KMS-11 (cell line): ENCODE data around the gene TMEM217.

Experiments used
- H2AFZ ChIP-seq: fragments of 200-600 bp; sonication (generic); 2 replicates; pipeline ENCODE4 v1.6.1; 2016; ENCODE audit warnings: antibody characterized with exemption, mixed run types, low read depth
- H3K27ac ChIP-seq: fragments of 200-600 bp; sonication (generic); 2 replicates; pipeline ENCODE4 v1.6.1; 2016; ENCODE audit warnings: mild to moderate bottlenecking, mixed run types
- H3K27me3 ChIP-seq: fragments of 200-600 bp; sonication (generic); 2 replicates; pipeline ENCODE4 v1.6.1; 2017; ENCODE audit warnings: mild to moderate bottlenecking, low read depth, mixed run types, moderate library complexity; ENCODE audit not compliant: insufficient read depth
- H3K36me3 ChIP-seq: fragments of 200-600 bp; sonication (generic); 2 replicates; pipeline ENCODE4 v1.6.1; 2017; ENCODE audit warnings: mild to moderate bottlenecking, mixed run types; ENCODE audit not compliant: insufficient read depth
- H3K4me1 ChIP-seq: fragments of 200-600 bp; sonication (generic); 2 replicates; pipeline ENCODE4 v1.6.1; 2016; ENCODE audit warnings: mild to moderate bottlenecking, low read depth, mixed run types; ENCODE audit not compliant: poor library complexity, severe bottlenecking
- H3K4me2 ChIP-seq: fragments of 200-600 bp; sonication (generic); 2 replicates; pipeline ENCODE4 v1.7.0; 2016; ENCODE audit warnings: mild to moderate bottlenecking, mixed run types
- H3K4me3 ChIP-seq: fragments of 200-600 bp; sonication (generic); IDR thresholded peaks from 2 replicates; pipeline ENCODE4 v1.6.1; 2017; ENCODE audit warnings: low read depth, low read length, mixed read lengths; ENCODE audit not compliant: insufficient read depth
- H3K79me2 ChIP-seq: fragments of 200-600 bp; sonication (generic); 2 replicates; pipeline ENCODE4 v1.6.1; 2016; ENCODE audit warnings: low read depth, mixed run types; ENCODE audit not compliant: insufficient read depth
- H3K9ac ChIP-seq: fragments of 200-600 bp; sonication (generic); 2 replicates; pipeline ENCODE4 v1.6.1; 2016; ENCODE audit warnings: mild to moderate bottlenecking, mixed run types
- H4K20me1 ChIP-seq: fragments of 200-600 bp; sonication (generic); 2 replicates; pipeline ENCODE4 v1.6.1; 2016; ENCODE audit warnings: mild to moderate bottlenecking, mixed run types; ENCODE audit not compliant: insufficient read depth
- TF ChIP-seq, protein P1 (sequence below): fragments of 200-600 bp; sonication (generic); conservative IDR thresholded peaks from 2 replicates; pipeline ENCODE4 v1.6.1; 2017; ENCODE audit warnings: low read depth, mild to moderate bottlenecking, antibody characterized with exemption, low read length, moderate library complexity, mixed read lengths

TMEM217 gene

DNA sequence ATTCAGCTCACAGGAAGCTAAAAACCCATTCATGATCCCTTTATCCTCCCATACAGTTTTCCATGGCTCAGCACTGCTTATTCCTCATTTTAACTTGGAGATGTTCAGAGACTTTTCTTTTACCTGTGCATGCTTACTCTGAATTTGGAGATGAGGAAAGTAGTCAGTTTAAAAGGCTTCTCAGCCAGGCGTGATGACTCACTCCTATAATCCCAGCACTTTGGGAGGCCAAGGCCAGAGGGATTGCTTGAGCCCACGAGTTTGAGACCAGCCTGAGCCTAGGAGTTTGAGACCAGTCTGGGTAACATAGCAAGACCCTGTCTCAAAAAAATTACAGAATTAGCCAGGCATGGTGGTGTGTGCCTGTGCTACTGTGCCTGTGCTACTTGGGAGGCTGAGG, 30.3 kb upstream of the TMEM217 start:
- no peak overlapping the region for H2AFZ ChIP-seq
- H3K4me2 ChIP-seq, result no peak overlapping the region
- H4K20me1 ChIP-seq, result no peaks in the 10 kb centered on the region
- no peak overlapping the region for H3K4me3 ChIP-seq
- no peak overlapping the region for H3K27ac ChIP-seq
- H3K27me3 ChIP-seq, result no peaks in the 10 kb centered on the region
- H3K36me3 ChIP-seq, result 0 out of 2 replicates have a peak, but pooled peaks cover 3% of the 10 kb centered on the region
- no peak overlapping the region for H3K9ac ChIP-seq
- no peaks in the 10 kb centered on the region for H3K79me2 ChIP-seq
- H3K4me1 ChIP-seq, result peaks cover 8% of the 10 kb centered on the region
- TF ChIP-seq, protein P1, sequence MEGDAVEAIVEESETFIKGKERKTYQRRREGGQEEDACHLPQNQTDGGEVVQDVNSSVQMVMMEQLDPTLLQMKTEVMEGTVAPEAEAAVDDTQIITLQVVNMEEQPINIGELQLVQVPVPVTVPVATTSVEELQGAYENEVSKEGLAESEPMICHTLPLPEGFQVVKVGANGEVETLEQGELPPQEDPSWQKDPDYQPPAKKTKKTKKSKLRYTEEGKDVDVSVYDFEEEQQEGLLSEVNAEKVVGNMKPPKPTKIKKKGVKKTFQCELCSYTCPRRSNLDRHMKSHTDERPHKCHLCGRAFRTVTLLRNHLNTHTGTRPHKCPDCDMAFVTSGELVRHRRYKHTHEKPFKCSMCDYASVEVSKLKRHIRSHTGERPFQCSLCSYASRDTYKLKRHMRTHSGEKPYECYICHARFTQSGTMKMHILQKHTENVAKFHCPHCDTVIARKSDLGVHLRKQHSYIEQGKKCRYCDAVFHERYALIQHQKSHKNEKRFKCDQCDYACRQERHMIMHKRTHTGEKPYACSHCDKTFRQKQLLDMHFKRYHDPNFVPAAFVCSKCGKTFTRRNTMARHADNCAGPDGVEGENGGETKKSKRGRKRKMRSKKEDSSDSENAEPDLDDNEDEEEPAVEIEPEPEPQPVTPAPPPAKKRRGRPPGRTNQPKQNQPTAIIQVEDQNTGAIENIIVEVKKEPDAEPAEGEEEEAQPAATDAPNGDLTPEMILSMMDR, result no peak

DNA sequence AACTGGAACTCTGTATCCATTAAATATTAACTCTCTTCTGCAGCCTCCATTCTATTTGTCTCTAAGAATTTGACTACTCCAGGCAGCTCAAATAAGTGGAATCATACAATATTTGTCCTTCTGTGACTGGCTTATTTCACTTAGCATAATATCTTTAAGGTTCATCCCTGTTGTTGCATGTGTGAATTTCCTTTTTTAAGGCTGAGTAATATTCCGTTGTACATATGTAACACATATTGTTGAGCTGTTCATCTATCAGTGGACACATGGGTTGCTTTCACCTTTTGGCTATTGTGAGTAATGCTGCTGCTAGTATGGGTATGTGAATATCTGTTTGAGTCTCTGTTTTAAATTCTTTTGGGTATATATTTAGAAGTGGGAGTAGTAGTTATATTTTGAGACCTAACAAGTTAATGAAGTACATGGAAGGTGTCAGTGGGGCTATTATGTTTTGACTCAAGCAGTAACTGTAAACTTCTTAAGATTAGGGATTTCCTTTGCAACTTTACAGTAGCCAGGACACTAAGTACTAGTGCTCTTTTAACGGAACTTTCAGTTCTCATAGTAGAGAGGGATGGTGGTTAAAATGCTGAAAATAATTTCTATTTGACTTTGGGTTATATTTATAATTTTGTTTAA, 29.7 kb upstream of the TMEM217 start:
- Histone ChIP-seq H3K79me2 (no peaks in the 10 kb centered on the region), H3K4me1 (peaks cover 8% of the 10 kb centered on the region), H3K4me2 (no peak overlapping the region), H3K4me3 (no peak overlapping the region), H3K36me3 (0 out of 2 replicates have a peak, but pooled peaks cover 3% of the 10 kb centered on the region), H3K9ac (no peak overlapping the region), H3K27ac (no peak overlapping the region), H2AFZ (no peak overlapping the region), H3K27me3 (no peaks in the 10 kb centered on the region), H4K20me1 (no peaks in the 10 kb centered on the region)
- TF ChIP-seq, protein P1, result no peak

DNA sequence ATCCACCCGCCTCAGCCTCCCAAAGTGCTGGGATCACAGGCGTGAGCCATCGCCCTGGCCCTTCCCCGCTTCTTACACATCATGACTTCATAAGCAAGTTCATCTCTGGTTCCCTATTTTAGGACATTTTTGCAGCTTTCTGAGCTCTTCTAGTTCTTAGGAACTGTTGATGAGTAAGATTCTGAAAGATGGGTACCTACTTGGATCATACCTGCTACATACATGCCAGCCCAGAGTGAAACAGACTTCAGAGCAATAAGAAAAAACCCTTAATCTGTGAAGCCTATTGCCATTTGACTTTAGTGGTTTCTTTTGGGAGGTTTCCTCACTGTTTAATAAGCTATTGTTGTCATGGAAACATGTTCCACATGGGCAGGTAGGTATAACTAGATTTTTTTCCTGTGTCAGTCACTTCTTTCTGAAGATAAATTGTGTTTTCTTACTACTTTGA, 27.9 kb upstream of the TMEM217 start:
- Histone ChIP-seq H3K4me3 (no peak overlapping the region), H3K36me3 (0 out of 2 replicates have a peak, but pooled peaks cover 3% of the 10 kb centered on the region), H3K27me3 (no peaks in the 10 kb centered on the region), H3K27ac (no peak overlapping the region), H3K4me2 (no peak overlapping the region), H3K79me2 (no peaks in the 10 kb centered on the region), H4K20me1 (no peaks in the 10 kb centered on the region), H3K9ac (no peak overlapping the region), H3K4me1 (peaks cover 8% of the 10 kb centered on the region), H2AFZ (no peak overlapping the region)
- TF ChIP-seq, protein P1, result no peak

DNA sequence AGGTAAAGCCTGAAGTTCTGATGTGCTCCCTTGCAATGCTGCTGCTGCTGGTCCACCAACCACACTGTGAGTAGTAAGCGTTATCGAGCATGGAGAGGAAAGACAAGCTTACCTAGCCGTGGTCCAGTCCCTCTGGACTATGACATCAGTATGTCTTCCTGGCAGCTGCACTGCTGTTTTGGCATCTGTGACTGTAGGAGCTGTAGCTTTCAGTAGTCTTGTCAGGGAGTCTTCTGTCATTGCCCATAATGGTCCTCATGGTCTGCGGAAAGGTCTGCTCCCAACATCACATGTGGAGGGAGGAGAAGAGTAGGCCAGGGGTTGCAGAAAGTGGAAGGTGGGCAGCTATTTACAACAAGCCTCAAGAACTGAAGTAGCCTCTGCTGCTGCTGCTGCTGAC, 26.8 kb upstream of the TMEM217 start:
- H3K4me2 ChIP-seq, result no peak overlapping the region
- H3K9ac ChIP-seq, result no peak overlapping the region
- no peaks in the 10 kb centered on the region for H3K27me3 ChIP-seq
- H3K27ac ChIP-seq, result no peak overlapping the region
- no peaks in the 10 kb centered on the region for H3K79me2 ChIP-seq
- no peaks in the 10 kb centered on the region for H4K20me1 ChIP-seq
- H2AFZ ChIP-seq, result no peak overlapping the region
- H3K4me3 ChIP-seq, result no peak overlapping the region
- TF ChIP-seq, protein P1, result no peak
- H3K36me3 ChIP-seq, result 0 out of 2 replicates have a peak, but pooled peaks cover 3% of the 10 kb centered on the region
- peaks cover 6% of the 10 kb centered on the region for H3K4me1 ChIP-seq
